SK-N-SH (cell line): Measurements from ENCODE around the gene PAX3. TPM values are rescaled to one million over a fixed set of nuclear protein-coding genes. Genes with fewer than 3 reads are reported as not detected.

Experiments
- CTCF ChIA-PET: fragments of 300-600, 350-600 bp; formaldehyde crosslinking; extraction: SDS; loops from one replicate; lab custom pipeline; 2021; lab: Yijun Ruan, JAX
- POLR2A ChIA-PET: fragments of 350-600 bp; sonication (Branson Sonifier 250); formaldehyde crosslinking; extraction: SDS; loops from one replicate; lab custom pipeline; 2020; ENCODE audit warnings: antibody characterized with exemption, inconsistent platforms; lab: Yijun Ruan, JAX
- DNase-seq: peaks from one replicate; pipeline ENCODE4 v3.0.0; 2012
- H2AFZ ChIP-seq: fragments of 200-600 bp; sonication (generic); 2 replicates; pipeline ENCODE4 v1.8.1; 2016; ENCODE audit warnings: antibody characterized with exemption, mild to moderate bottlenecking, low read depth
- H3F3A ChIP-seq: fragments of 200-600 bp; sonication (generic); replicated peaks from 2 replicates; pipeline ENCODE3; 2016; ENCODE audit warnings: antibody characterized with exemption, mild to moderate bottlenecking; ENCODE audit not compliant: insufficient read depth
- H3K27ac ChIP-seq, 2 experiments: fragments of 200-500 bp in 1 of 2; fragments of 200-600 bp in 1 of 2; sonication (Bioruptor generic) in 1 of 2; sonication (generic), shearing (Covaris generic) in 1 of 2; 2 replicates each; pipeline versions ENCODE4 v1.5.1 to v1.6.1; 2014 to 2016; ENCODE audit warnings: low read depth in 2 of 2, inconsistent platforms in 1 of 2, low read length in 1 of 2, mild to moderate bottlenecking in 1 of 2, mixed read lengths in 1 of 2
- H3K27me3 ChIP-seq: fragments of 200-600 bp; sonication (generic), shearing (Covaris generic); 2 replicates; pipeline ENCODE4 v1.6.1; 2016; ENCODE audit warnings: mixed run types; ENCODE audit not compliant: insufficient read depth
- H3K36me3 ChIP-seq, 2 experiments: fragments of 200-500 bp in 1 of 2; fragments of 200-600 bp in 1 of 2; sonication (Bioruptor generic) in 1 of 2; sonication (generic) in 1 of 2; replicated peaks in 1 of 2; 2 replicates each; pipeline versions ENCODE3 to v1.5.1; 2014 to 2016; ENCODE audit warnings: low read length in 1 of 2, mild to moderate bottlenecking in 1 of 2; ENCODE audit not compliant: insufficient read depth in 2 of 2, control insufficient read depth in 1 of 2
- H3K4me1 ChIP-seq, 2 experiments: fragments of 200-500 bp in 1 of 2; fragments of 200-600 bp in 1 of 2; sonication (Bioruptor generic) in 1 of 2; sonication (generic), shearing (Covaris generic) in 1 of 2; 2 replicates each; pipeline versions ENCODE4 v1.5.1 to v1.6.1; 2014 to 2016; ENCODE audit warnings: low read depth in 1 of 2, low read length in 1 of 2, mixed run types in 1 of 2; ENCODE audit not compliant: insufficient read depth in 2 of 2, control insufficient read depth in 1 of 2
- H3K4me2 ChIP-seq: fragments of 200-600 bp; sonication (generic), shearing (Covaris generic); 2 replicates; pipeline ENCODE4 v1.6.1; 2017; ENCODE audit warnings: mixed run types
- H3K4me3 ChIP-seq, 2 experiments: fragments of 200-500 bp in 1 of 2; fragments of 200-600 bp in 1 of 2; sonication (Bioruptor generic) in 1 of 2; sonication (generic), shearing (Covaris generic) in 1 of 2; 2 replicates each; pipeline versions ENCODE4 v1.5.1 to v1.8.1; 2014 to 2016; ENCODE audit warnings: low read depth in 2 of 2, inconsistent platforms in 1 of 2, low read length in 1 of 2, mild to moderate bottlenecking in 1 of 2, mixed read lengths in 1 of 2, moderate library complexity in 1 of 2
- H3K79me2 ChIP-seq: fragments of 200-600 bp; sonication (generic); 2 replicates; pipeline ENCODE4 v1.8.1; 2017; ENCODE audit warnings: mild to moderate bottlenecking; ENCODE audit not compliant: insufficient read depth
- H3K9ac ChIP-seq: fragments of 200-600 bp; sonication (generic); 2 replicates; pipeline ENCODE4 v1.6.1; 2017; ENCODE audit warnings: mixed run types
- H3K9me2 ChIP-seq: fragments of 200-600 bp; sonication (generic); 2 replicates; pipeline ENCODE4 v1.6.1; 2017; ENCODE audit warnings: mixed run types
- H3K9me3 ChIP-seq: fragments of 200-600 bp; sonication (generic); 2 replicates; pipeline ENCODE4 v1.6.1; 2017; ENCODE audit warnings: mixed run types, mild to moderate bottlenecking, moderate library complexity
- H4K20me1 ChIP-seq: fragments of 200-600 bp; sonication (generic); 2 replicates; pipeline ENCODE4 v1.6.1; 2017; ENCODE audit warnings: mild to moderate bottlenecking, mixed run types; ENCODE audit not compliant: insufficient read depth
- CTCF ChIP-seq: fragments of 200-600 bp; sonication (generic); IDR thresholded peaks from 2 replicates; pipeline ENCODE4 v1.6.1; 2017; ENCODE audit warnings: antibody characterized with exemption, mild to moderate bottlenecking, moderate library complexity
- EP300 ChIP-seq, 2 experiments: IDR thresholded peaks; 2 replicates each; pipeline versions ENCODE4 v1.4.0 to v1.6.1; 2012; ENCODE audit warnings: borderline replicate concordance in 1 of 2, low read depth in 1 of 2, low read length in 1 of 2
- FOSL2 ChIP-seq: IDR thresholded peaks from 2 replicates; pipeline ENCODE4 v1.4.0; 2012; ENCODE audit warnings: low read depth, mild to moderate bottlenecking, moderate library complexity, borderline replicate concordance
- FOXM1 ChIP-seq: IDR thresholded peaks from 2 replicates; pipeline ENCODE4 v1.4.0; 2012; ENCODE audit warnings: low read depth, mild to moderate bottlenecking
- MAX ChIP-seq: IDR thresholded peaks from 2 replicates; pipeline ENCODE4 v1.4.0; 2012; ENCODE audit warnings: low read depth
- MEF2A ChIP-seq: IDR thresholded peaks from 2 replicates; pipeline ENCODE4 v1.4.0; 2012; ENCODE audit warnings: low read depth, borderline replicate concordance
- NFIC ChIP-seq: IDR thresholded peaks from 2 replicates; pipeline ENCODE4 v1.4.0; 2012; ENCODE audit warnings: borderline replicate concordance
- NRF1 ChIP-seq: IDR thresholded peaks from 2 replicates; pipeline ENCODE4 v1.6.1; 2012; ENCODE audit warnings: low read depth, mild to moderate bottlenecking, low read length
- PBX3 ChIP-seq: IDR thresholded peaks from 2 replicates; pipeline ENCODE4; 2012
- POLR2AphosphoS5 ChIP-seq: IDR thresholded peaks from 2 replicates; pipeline ENCODE4 v1.6.1; 2012; ENCODE audit warnings: low read depth, low read length
- RCOR1 ChIP-seq: fragments of 150-350 bp; IDR thresholded peaks from 2 replicates; pipeline ENCODE4 v1.6.1; 2017; ENCODE audit warnings: antibody characterized with exemption, low read length
- RXRA ChIP-seq: IDR thresholded peaks from 2 replicates; pipeline ENCODE4 v1.4.0; 2012; ENCODE audit warnings: low read depth, mild to moderate bottlenecking, borderline replicate concordance
- SMC3 ChIP-seq: IDR thresholded peaks from 2 replicates; pipeline ENCODE4 v1.6.1; 2012; ENCODE audit warnings: low read depth, low read length, improper control_type of control experiment
- TCF12 ChIP-seq: IDR thresholded peaks from 2 replicates; pipeline ENCODE4 v1.4.0; 2012
- TEAD4 ChIP-seq: IDR thresholded peaks from 2 replicates; pipeline ENCODE4 v1.4.0; 2012; ENCODE audit warnings: mild to moderate bottlenecking, borderline replicate concordance; ENCODE audit not compliant: insufficient read depth
- USF1 ChIP-seq: IDR thresholded peaks from 2 replicates; pipeline ENCODE4 v1.4.0; 2012; ENCODE audit warnings: low read depth, borderline replicate concordance
- USF2 ChIP-seq: fragments of 150-350 bp; IDR thresholded peaks from 2 replicates; pipeline ENCODE4 v1.6.1; 2017; ENCODE audit warnings: antibody characterized with exemption, low read length, low read depth, borderline replicate concordance
- YY1 ChIP-seq: IDR thresholded peaks from 2 replicates; pipeline ENCODE4 v1.4.0; 2012; ENCODE audit warnings: low read depth, mild to moderate bottlenecking
- ZBTB33 ChIP-seq: IDR thresholded peaks from 2 replicates; pipeline ENCODE4 v1.4.0; 2012; ENCODE audit warnings: low read depth, borderline replicate concordance
- WGBS: methylation state at CpG from one replicate; pipeline ENCODE4 v1.1.6; 2017; ENCODE audit warnings: low lambda C conversion rate; 5-methylcytosine and 5-hydroxymethylcytosine counted together
- polyA plus RNA-seq, 3 experiments: library from polyadenylated mRNA; depleted of rRNA; stranded (reverse); fragments of >200 nt; gene quantifications; 2 replicates each; pipeline ENCODE4 v1.2.3, GENCODE V29; 2012

Gene PAX3
- polyA plus RNA-seq, 1 of the 3 experiments (the other 2 are of a cell fraction) = not detected

- Histone ChIP-seq H3K4me2 (no peak overlapping the region), H2AFZ (no peak overlapping the region), H3K79me2 (no peaks in the 10 kb centered on the region), H3K9me2 (no peaks in the 10 kb centered on the region), H3K4me3 (no peak overlapping the region), H3K9me3 (no peaks in the 10 kb centered on the region), H3K9ac (no peak overlapping the region), H4K20me1 (no peaks in the 10 kb centered on the region), H3K27me3 (no peaks in the 10 kb centered on the region), H3K27ac (no peak overlapping the region), H3F3A (no peaks in the 10 kb centered on the region), H3K36me3 (no peaks in the 10 kb centered on the region), H3K4me1 (no peaks in the 10 kb centered on the region)
- CTCF ChIA-PET = no interaction called here
- no peak for DNase-seq
- 0% methylated on average over 2 of the region's 2 CpGs for WGBS
- TF ChIP-seq USF1 = no peak
- no peak for TF ChIP-seq TCF12
- TF ChIP-seq NRF1 = no peak
- no peak for TF ChIP-seq CTCF
- no peak for TF ChIP-seq RXRA
- no peak for TF ChIP-seq RCOR1
- TF ChIP-seq USF2 = no peak
- no peak for TF ChIP-seq EP300 (IDR thresholded peaks at IDR 0.05; ENCODE audit: borderline replicate concordance in 1 of 2, low read depth in 1 of 2, low read length in 1 of 2)
- no peak for TF ChIP-seq FOSL2
- no peak for TF ChIP-seq NFIC
- no peak for TF ChIP-seq TEAD4
- no peak for TF ChIP-seq FOXM1
- no peak for TF ChIP-seq YY1
- TF ChIP-seq PBX3 = no peak
- POLR2A ChIA-PET = no interaction called here
Measured at GRCh38 chr2:222333397-222333796, 34.6 kb upstream of the PAX3 start.

GRCh38 chr2:222332116-222332515 lies 33.3 kb upstream of the PAX3 start:
- CTCF ChIA-PET = interaction anchor here (1.0 to 1.2 kb wide), 2 partner anchors 10 to 14 kb away, joined by 3 read pairs; no protein-coding TSS in a partner anchor
- H3K27me3 ChIP-seq = no peaks in the 10 kb centered on the region
- no peaks in the 10 kb centered on the region for H3K4me1 ChIP-seq
- H3K36me3 ChIP-seq = no peaks in the 10 kb centered on the region
- WGBS = 24% methylated on average over 4 of the region's 4 CpGs
- H3K9ac ChIP-seq = no peak overlapping the region
- H3K9me3 ChIP-seq = no peaks in the 10 kb centered on the region
- H3K9me2 ChIP-seq = no peaks in the 10 kb centered on the region
- H3F3A ChIP-seq = no peaks in the 10 kb centered on the region
- no peak overlapping the region for H3K4me2 ChIP-seq
- DNase-seq = no peak
- no peaks in the 10 kb centered on the region for H3K79me2 ChIP-seq
- H3K27ac ChIP-seq = no peak overlapping the region
- TF ChIP-seq POLR2AphosphoS5 (no peak), RCOR1 (no peak), SMC3 (no peak), MAX (no peak), USF2 (no peak), FOXM1 (no peak), NFIC (no peak), ZBTB33 (no peak), EP300 (IDR thresholded peaks at IDR 0.05; ENCODE audit: borderline replicate concordance in 1 of 2, low read depth in 1 of 2, low read length in 1 of 2) (no peak), MEF2A (no peak)
- POLR2A ChIA-PET = no interaction called here
- H4K20me1 ChIP-seq = no peaks in the 10 kb centered on the region
- no peak overlapping the region for H3K4me3 ChIP-seq
- no peak overlapping the region for H2AFZ ChIP-seq
